Measurements from ENCODE around the gene FLCN. TPM values are rescaled to one million over a fixed set of nuclear protein-coding genes. Genes with fewer than 3 reads are reported as not detected.

Gene FLCN
- total RNA-seq, 1 donor from 2014 or later = 106 TPM

DNA sequence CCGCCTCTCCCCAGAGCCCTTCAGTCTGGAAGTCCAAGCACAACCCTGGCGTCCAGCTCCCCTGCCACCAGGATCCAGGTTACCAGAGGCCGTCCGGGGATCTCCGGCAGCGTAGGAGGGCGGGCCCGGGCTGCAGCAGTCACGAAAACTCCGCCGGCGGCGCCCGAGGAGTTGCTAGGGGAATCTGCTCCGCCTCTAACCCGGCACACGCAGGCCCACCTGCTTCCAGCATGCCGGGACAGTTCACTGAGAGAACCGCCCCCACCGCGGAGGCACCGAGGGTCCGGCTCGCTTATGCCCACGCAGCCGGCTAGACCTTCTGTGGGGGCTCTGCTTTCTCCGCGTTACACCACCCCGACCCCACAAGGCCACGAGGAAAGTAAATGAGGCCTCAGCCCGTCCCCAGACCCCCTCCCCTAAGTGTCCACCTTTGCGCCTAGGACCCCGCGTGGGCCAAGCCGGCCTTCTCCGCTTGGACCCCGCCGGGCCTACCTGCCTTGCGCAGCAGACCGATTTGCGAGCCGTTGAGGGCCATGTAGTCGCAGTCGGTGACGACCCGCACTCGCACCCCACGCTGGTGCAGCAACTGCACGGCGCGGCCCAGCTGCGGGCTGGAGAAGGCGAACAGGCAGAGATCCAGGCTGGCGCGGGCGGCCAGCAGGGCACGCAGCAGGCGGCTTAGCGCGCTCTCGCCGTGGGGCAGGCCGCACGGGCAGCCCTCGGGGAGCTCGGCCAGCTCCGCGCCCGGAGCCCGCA, 31.4 kb downstream of the FLCN start:
- DNase-seq = peak; percentile 85
- Histone ChIP-seq H3K4me3 (peak overlapping the region; percentile 68), H3K27me3 (no peaks in the 10 kb centered on the region), H3K36me3 (peaks cover 10% of the 10 kb centered on the region), H3K9me3 (no peaks in the 10 kb centered on the region), H3K27ac (peak overlapping the region; percentile 81), H3K4me1 (peaks cover 33% of the 10 kb centered on the region)
- TF ChIP-seq, protein P1, sequence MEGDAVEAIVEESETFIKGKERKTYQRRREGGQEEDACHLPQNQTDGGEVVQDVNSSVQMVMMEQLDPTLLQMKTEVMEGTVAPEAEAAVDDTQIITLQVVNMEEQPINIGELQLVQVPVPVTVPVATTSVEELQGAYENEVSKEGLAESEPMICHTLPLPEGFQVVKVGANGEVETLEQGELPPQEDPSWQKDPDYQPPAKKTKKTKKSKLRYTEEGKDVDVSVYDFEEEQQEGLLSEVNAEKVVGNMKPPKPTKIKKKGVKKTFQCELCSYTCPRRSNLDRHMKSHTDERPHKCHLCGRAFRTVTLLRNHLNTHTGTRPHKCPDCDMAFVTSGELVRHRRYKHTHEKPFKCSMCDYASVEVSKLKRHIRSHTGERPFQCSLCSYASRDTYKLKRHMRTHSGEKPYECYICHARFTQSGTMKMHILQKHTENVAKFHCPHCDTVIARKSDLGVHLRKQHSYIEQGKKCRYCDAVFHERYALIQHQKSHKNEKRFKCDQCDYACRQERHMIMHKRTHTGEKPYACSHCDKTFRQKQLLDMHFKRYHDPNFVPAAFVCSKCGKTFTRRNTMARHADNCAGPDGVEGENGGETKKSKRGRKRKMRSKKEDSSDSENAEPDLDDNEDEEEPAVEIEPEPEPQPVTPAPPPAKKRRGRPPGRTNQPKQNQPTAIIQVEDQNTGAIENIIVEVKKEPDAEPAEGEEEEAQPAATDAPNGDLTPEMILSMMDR (IDR thresholded peaks at IDR 0.05) = no peak
- intact Hi-C loops (cut with DNase I) = no loop called here
- peak; percentile 56 for ATAC-seq

DNA sequence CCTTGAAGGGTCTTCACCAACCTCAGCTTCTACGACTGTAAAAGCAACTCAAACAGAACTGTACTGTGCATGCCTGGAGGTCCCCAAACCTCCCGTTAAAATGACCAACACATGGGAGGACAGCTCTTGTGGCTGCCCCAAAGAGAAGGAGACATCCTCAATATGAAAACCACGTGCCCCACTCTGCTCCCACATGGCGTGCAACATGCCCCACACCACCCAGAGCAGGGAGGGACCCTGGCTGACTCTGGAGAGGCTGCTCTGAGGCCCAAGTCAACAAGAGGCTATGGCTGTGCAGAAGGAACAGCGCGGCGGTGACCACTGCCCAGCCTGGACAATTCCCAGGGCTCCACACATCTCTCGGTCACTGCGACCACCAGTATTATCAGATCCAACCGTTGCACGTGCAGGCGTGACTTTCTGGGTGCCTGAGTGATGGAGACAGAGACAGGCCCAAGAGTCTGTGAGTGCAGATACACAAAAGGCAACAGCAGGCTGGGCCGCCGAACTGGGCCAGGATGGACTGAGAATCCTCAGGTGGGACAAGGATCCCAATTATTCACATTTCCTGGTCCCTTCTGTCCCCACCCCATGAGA, 32.2 kb downstream of the FLCN start:
- H3K4me1 ChIP-seq = peaks cover 33% of the 10 kb centered on the region
- intact Hi-C loops (cut with DNase I) = no loop called here
- H3K4me3 ChIP-seq = peak overlapping the region; percentile 68
- H3K27ac ChIP-seq = peak overlapping the region; percentile 81
- H3K27me3 ChIP-seq = no peaks in the 10 kb centered on the region
- H3K36me3 ChIP-seq = peaks cover 10% of the 10 kb centered on the region
- ATAC-seq (no peak), DNase-seq (no peak)
- no peaks in the 10 kb centered on the region for H3K9me3 ChIP-seq
- TF ChIP-seq, protein P1 (IDR thresholded peaks at IDR 0.05) = no peak

DNA sequence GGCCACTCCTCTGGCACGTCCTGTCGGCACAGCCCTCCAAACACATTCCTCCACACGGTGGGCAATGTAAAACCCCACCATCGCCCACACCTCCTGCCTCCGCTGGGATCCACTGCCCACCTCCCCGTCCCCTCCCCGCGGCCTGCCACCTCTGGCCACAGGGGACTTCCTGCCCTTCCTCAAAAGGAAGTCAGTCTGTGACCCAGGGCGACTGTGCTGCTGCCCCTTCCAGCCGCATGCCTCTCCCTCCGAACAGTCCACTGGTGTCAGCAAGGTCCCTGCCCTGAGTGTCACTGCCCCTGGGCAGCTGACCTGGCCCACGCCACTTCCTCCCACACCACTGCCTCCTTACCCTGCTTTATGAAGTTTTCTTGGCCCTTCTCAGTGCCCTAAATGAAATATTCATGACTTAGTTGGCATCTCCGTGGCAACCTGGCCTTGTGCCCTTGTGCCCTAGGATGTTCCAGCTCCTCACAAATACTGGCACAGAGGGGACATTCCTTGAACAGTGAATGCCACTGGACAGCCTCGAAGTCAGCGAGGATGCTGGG, 32.9 kb downstream of the FLCN start:
- Histone ChIP-seq H3K4me1 (peaks cover 33% of the 10 kb centered on the region), H3K36me3 (peaks cover 10% of the 10 kb centered on the region), H3K9me3 (no peaks in the 10 kb centered on the region), H3K27me3 (no peaks in the 10 kb centered on the region), H3K4me3 (no peak overlapping the region), H3K27ac (no peak overlapping the region)
- intact Hi-C loops (cut with DNase I) = no loop called here
- no peak for ATAC-seq
- no peak for DNase-seq
- TF ChIP-seq, protein P1 (IDR thresholded peaks at IDR 0.05) = no peak

DNA sequence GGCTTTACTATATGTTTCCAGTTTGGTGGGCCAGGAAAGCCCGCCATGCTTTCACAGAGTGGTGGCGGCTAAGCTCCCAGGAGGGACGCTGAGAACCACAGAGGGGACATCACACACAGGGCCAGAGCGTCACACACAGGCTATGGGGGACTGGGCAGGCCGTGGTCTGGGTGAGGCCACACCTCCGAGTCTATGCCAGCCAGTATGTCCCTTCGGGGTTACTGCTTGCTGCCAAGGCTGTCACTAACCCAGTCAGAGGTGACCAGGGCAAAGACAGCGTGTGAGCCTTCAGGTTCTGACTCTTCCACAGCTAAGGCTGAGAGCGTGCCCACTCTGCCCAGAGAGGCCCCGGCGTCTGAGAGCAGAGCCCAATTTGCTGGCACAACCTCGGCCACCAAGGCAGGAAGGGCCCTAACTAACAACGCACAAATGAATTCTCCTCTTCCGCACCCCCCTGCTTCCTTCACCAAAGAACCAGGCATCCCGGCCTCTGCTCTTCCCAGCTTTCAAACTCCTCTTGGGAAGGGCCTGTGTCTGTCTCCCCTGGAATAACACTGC, 33.7 kb downstream of the FLCN start:
- Histone ChIP-seq H3K4me3 (no peak overlapping the region), H3K27ac (no peak overlapping the region), H3K4me1 (peaks cover 33% of the 10 kb centered on the region), H3K9me3 (no peaks in the 10 kb centered on the region), H3K36me3 (peaks cover 10% of the 10 kb centered on the region), H3K27me3 (no peaks in the 10 kb centered on the region)
- intact Hi-C loops (cut with DNase I) = no loop called here
- TF ChIP-seq, protein P1 (IDR thresholded peaks at IDR 0.05) = no peak
- DNase-seq = no peak
- no peak for ATAC-seq

DNA sequence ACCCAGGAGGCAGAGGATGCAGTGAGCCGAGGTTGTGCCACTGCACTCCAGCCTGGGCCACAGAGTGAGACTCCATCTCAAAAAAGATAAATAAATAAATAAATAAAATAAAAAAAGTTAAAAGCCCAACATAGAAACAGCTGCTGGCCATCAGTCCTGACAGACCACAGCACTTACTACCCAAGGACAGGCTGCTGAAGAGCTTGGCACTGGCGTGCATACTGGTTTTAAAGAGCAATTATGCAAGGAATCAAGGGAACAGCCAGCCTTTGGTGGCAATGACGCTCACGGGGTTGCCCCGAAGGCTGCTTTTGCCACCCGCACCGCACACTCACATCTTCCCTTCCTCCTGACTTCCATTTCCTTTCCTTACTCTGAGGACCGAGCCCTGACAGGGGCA, 35.1 kb downstream of the FLCN start:
- Histone ChIP-seq H3K9me3 (no peaks in the 10 kb centered on the region), H3K4me3 (no peak overlapping the region), H3K36me3 (peaks cover 10% of the 10 kb centered on the region), H3K27ac (no peak overlapping the region), H3K27me3 (no peaks in the 10 kb centered on the region), H3K4me1 (peaks cover 33% of the 10 kb centered on the region)
- ATAC-seq (no peak), DNase-seq (no peak)
- intact Hi-C loops (cut with DNase I) = no loop called here
- TF ChIP-seq, protein P1 (IDR thresholded peaks at IDR 0.05) = no peak
